ENCODE results near the gene ZNF626. TPM values are rescaled to one million over a fixed set of nuclear protein-coding genes. Genes with fewer than 3 reads are reported as not detected.
"Not testable (repeated sequence)": the region's sequence is repeated elsewhere in the genome, so short reads cannot be mapped to it uniquely, and the experiment has no call there.

The ZNF626 gene
- total RNA-seq, 4 donors from 2014 or later, result 4.9 to 19.4 (median 14.2) TPM

- intact Hi-C loops (cut with DNase I; ENCODE audit: low total_unique reads), result loop anchor here (2.0 to 10.0 kb wide), 3 partner anchors 114 to 842 kb away; partner anchors contain the start of genes ZNF429 and ZNF66
- no peak for DNase-seq
Observed at GRCh38 chr19:20662421-20663105, 1.2 kb upstream of the ZNF626 start.

GRCh38 chr19:20660473-20661140 is 764 bp downstream of the ZNF626 start:
- no peaks in the 10 kb centered on the region for H3K27me3 ChIP-seq
- H3K9me3 ChIP-seq, result no peaks in the 10 kb centered on the region
- H3K4me3 ChIP-seq, result peak overlapping the region; percentile 73 to 99 (median 82)
- ATAC-seq, result peak in 1 of 2 donors; percentile 3
- peaks cover 13 to 24% of the 10 kb centered on the region in 2 donors for H3K4me1 ChIP-seq
- H3K36me3 ChIP-seq, result peaks cover 0 to 7% of the 10 kb centered on the region in 2 donors
- peak overlapping the region; percentile 84 to 92 (median 86) for H3K27ac ChIP-seq
- intact Hi-C loops (cut with DNase I; ENCODE audit: low total_unique reads) (loop anchor here (1.0 to 10.0 kb wide), 3 partner anchors 95 to 844 kb away; partner anchors contain the start of genes ZNF429 and ZNF737), in situ Hi-C loops (cut with MboI; ENCODE audit: low sequenced_read_pairs in 4 of 4) (no loop called here)
- DNase-seq, result no peak
- no peak for TF ChIP-seq POLR2A (IDR thresholded peaks at IDR 0.05)
- TF ChIP-seq CTCF (IDR thresholded peaks at IDR 0.05 in 4 of 5, conservative IDR thresholded peaks at IDR 0.05 in 1 of 5), result no peak

More at GRCh38 chr19:20662421-20663105, 1.2 kb upstream of the ZNF626 start:
- TF ChIP-seq CTCF (IDR thresholded peaks at IDR 0.05 in 4 of 5, conservative IDR thresholded peaks at IDR 0.05 in 1 of 5) (no peak), POLR2A (IDR thresholded peaks at IDR 0.05) (no peak)
- H3K27ac ChIP-seq, result no peak overlapping the region
- no peaks in the 10 kb centered on the region for H3K9me3 ChIP-seq
- in situ Hi-C loops (cut with MboI; ENCODE audit: low sequenced_read_pairs in 4 of 4), result no loop called here
- no peaks in the 10 kb centered on the region for H3K27me3 ChIP-seq
- H3K36me3 ChIP-seq, result no peaks in the 10 kb centered on the region
- H3K4me3 ChIP-seq, result no peak overlapping the region
- peaks cover 13 to 24% of the 10 kb centered on the region in 2 donors for H3K4me1 ChIP-seq
- ATAC-seq, result no peak

- no peak for TF ChIP-seq POLR2A (IDR thresholded peaks at IDR 0.05)
- TF ChIP-seq CTCF (IDR thresholded peaks at IDR 0.05 in 4 of 5, conservative IDR thresholded peaks at IDR 0.05 in 1 of 5), result no peak
- Histone ChIP-seq H3K36me3 (peaks cover 0 to 62% of the 10 kb centered on the region in 2 donors), H3K27ac (no peak overlapping the region), H3K9me3 (peaks cover 0 to 15% (median 4%) of the 10 kb centered on the region in 3 donors), H3K4me3 (no peak overlapping the region), H3K4me1 (no peaks in the 10 kb centered on the region), H3K27me3 (no peaks in the 10 kb centered on the region)
- DNase-seq, result no peak
- ATAC-seq, result no peak
- in situ Hi-C loops (cut with MboI; ENCODE audit: low sequenced_read_pairs in 4 of 4) (no loop called here), intact Hi-C loops (cut with DNase I; ENCODE audit: low total_unique reads) (no loop called here)
Observed at GRCh38 chr19:20640545-20640944, 20.8 kb downstream of the ZNF626 start.

- intact Hi-C loops (cut with DNase I; ENCODE audit: low total_unique reads), result no loop called here
- DNase-seq, result no peak
- in situ Hi-C loops (cut with MboI; ENCODE audit: low sequenced_read_pairs in 4 of 4), result no loop called here
- no peak overlapping the region for H3K4me3 ChIP-seq
- TF ChIP-seq CTCF (IDR thresholded peaks at IDR 0.05 in 4 of 5, conservative IDR thresholded peaks at IDR 0.05 in 1 of 5), result no peak
- TF ChIP-seq POLR2A (IDR thresholded peaks at IDR 0.05), result no peak
- H3K9me3 ChIP-seq, result peaks cover 0 to 19% (median 9%) of the 10 kb centered on the region in 3 donors
- no peaks in the 10 kb centered on the region for H3K4me1 ChIP-seq
- peaks cover 0 to 67% of the 10 kb centered on the region in 2 donors for H3K36me3 ChIP-seq
- ATAC-seq, result no peak
- H3K27me3 ChIP-seq, result no peaks in the 10 kb centered on the region
- no peak overlapping the region for H3K27ac ChIP-seq
Observed at GRCh38 chr19:20640023-20640422, 21.3 kb downstream of the ZNF626 start.

GRCh38 chr19:20624560-20624959 is 36.8 kb downstream of the ZNF626 start:
- ATAC-seq; H3K4me3 ChIP-seq; in situ Hi-C loops (cut with MboI; ENCODE audit: low sequenced_read_pairs in 4 of 4); H3K4me1 ChIP-seq; DNase-seq; H3K27me3 ChIP-seq; H3K27ac ChIP-seq; H3K36me3 ChIP-seq; intact Hi-C loops (cut with DNase I; ENCODE audit: low total_unique reads): not testable (repeated sequence)
- peaks cover 10 to 49% (median 11%) of the 10 kb centered on the region in 3 donors for H3K9me3 ChIP-seq

Measured in gastrocnemius medialis (tissue), 4 donors.